OCI-LY3 (cell line): ENCODE data around the gene PRAC2.

ENCODE experiments used
- CTCF ChIP-seq: fragments of 200-600, 300-600 bp; sonication (generic); IDR thresholded peaks from 2 replicates; pipeline ENCODE4 v1.5.1; 2014; ENCODE audit warnings: antibody characterized with exemption, low read length, low read depth
- EZH2phosphoT487 ChIP-seq: fragments of 200-600 bp; shearing (Covaris generic); IDR thresholded peaks from 2 replicates; pipeline ENCODE4 v1.6.1; 2018; ENCODE audit warnings: antibody characterized with exemption, mixed run types, low read depth

DNA sequence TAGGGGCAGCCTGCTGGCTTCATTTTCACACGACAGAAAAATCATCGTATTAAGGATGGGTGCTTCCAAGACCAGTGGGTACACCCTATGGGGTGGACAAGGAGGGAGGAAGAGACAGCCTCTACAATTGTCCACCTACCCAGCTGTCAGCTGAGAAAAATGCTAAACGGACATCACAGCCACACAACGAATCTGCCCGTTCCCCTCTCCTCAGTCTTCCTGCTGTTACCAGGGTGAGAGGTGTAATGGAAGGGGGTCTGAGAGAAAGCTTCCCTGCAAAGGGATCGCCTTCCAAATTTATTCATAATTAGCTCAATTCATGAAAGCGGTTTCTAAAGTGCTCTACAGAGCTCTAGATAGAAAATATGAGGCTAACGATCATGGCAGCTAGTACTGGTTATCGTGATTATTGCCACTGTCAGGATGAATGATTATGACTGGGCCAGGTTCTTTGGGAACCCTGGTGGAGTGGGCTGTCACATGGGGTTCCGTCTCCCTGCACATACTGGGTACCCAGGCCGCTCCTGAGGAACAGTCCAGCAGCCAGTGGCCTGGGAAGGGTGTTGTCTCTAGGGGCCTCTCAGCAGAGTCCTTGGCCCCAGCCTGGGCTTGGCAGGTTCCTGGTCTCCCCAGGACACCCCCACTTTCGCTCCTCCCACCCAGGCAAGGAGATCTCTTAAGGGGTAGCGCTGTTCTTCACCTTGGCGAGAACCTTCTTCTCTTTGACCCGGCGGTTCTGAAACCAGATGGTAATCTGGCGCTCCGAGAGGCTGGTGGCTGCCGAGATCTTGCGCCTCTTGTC, 3.3 kb downstream of the PRAC2 start:
- TF ChIP-seq CTCF = no peak
- no peak for TF ChIP-seq EZH2phosphoT487
